Endothelial cell of umbilical vein (primary cell): ENCODE results near the gene CCT3. TPM values are rescaled to one million over a fixed set of nuclear protein-coding genes. Genes with fewer than 3 reads are reported as not detected.

Experiments
- BruUV-seq: library from RNA; stranded (reverse); fragments of 400-500 nt; replicated peaks from 2 replicates; lab custom pipeline; 2021; lab: Mats Ljungman, UMichigan
- CTCF ChIA-PET: fragments of 300-600, 350-600 bp; sonication (Branson Sonifier 250); formaldehyde crosslinking; loops from one replicate; lab custom pipeline; 2021; ENCODE audit warnings: antibody characterized with exemption, inconsistent platforms; lab: Charles Lee
- POLR2A ChIA-PET: fragments of 300-600, 350-600 bp; sonication (Branson Sonifier 250); formaldehyde crosslinking; loops from one replicate; lab custom pipeline; 2021; ENCODE audit warnings: antibody characterized with exemption, inconsistent platforms; lab: Charles Lee
- DNase-seq: peaks from one replicate; pipeline ENCODE4 v3.0.0-alpha.2; 2011; ENCODE audit warnings: low read depth, low spot score
- FAIRE-seq: peaks from 2 replicates; lab custom pipeline; 2011; peaks lifted over from hg19 to GRCh38; lab: Jason Lieb, UNC
- H2AFZ ChIP-seq: 2 replicates; pipeline ENCODE4 v1.6.0; 2012; ENCODE audit warnings: low read depth, low read length, control low read depth, inconsistent platforms
- H3K27ac ChIP-seq: 2 replicates; pipeline ENCODE4 v1.5.1; 2011; ENCODE audit warnings: low read depth, mild to moderate bottlenecking, control low read depth, low read length, moderate library complexity; ENCODE audit not compliant: insufficient read depth
- H3K27me3 ChIP-seq, 2 experiments: 2 replicates each; pipeline versions ENCODE4 v1.6.0 to v1.6.1; 2011; ENCODE audit warnings: low read length in 2 of 2, mixed read lengths in 1 of 2; ENCODE audit not compliant: control insufficient read depth in 2 of 2, insufficient read depth in 2 of 2
- H3K36me3 ChIP-seq, 2 experiments: 2 replicates in 1 of 2; 3 replicates in 1 of 2; pipeline ENCODE4 v1.5.1; 2011; ENCODE audit warnings: low read length in 2 of 2, mild to moderate bottlenecking in 1 of 2, moderate library complexity in 1 of 2; ENCODE audit not compliant: control insufficient read depth in 2 of 2, insufficient read depth in 2 of 2; ENCODE audit errors: extremely low read depth in 1 of 2
- H3K4me1 ChIP-seq: 3 replicates; pipeline ENCODE4 v1.5.1; 2011; ENCODE audit warnings: mild to moderate bottlenecking, low read length; ENCODE audit not compliant: control insufficient read depth, insufficient read depth; ENCODE audit errors: extremely low read depth
- H3K4me2 ChIP-seq: 2 replicates; pipeline ENCODE4 v1.6.1; 2011; ENCODE audit warnings: low read length, control low read depth, mixed read lengths; ENCODE audit not compliant: insufficient read depth
- H3K4me3 ChIP-seq, 3 experiments: fragments of 200-600 bp in 1 of 3; sonication (generic), shearing (Covaris generic) in 1 of 3; replicated peaks in 1 of 3; 2 replicates each; pipeline ENCODE4 v1.5.1; 2011 to 2016; ENCODE audit warnings: control low read depth in 3 of 3, low read length in 3 of 3, mild to moderate bottlenecking in 2 of 3, inconsistent platforms in 1 of 3, low read depth in 1 of 3, moderate library complexity in 1 of 3; ENCODE audit not compliant: insufficient read depth in 1 of 3
- H3K79me2 ChIP-seq: 2 replicates; pipeline ENCODE4 v1.6.0; 2012; ENCODE audit warnings: low read length, inconsistent platforms; ENCODE audit not compliant: control insufficient read depth, insufficient read depth
- H3K9ac ChIP-seq: replicated peaks from 2 replicates; pipeline ENCODE3; 2011; ENCODE audit warnings: low read length, control low read depth; ENCODE audit not compliant: insufficient read depth; ENCODE audit errors: extremely low read depth
- H3K9me1 ChIP-seq: replicated peaks from 3 replicates; pipeline ENCODE4 v1.6.0; 2011; ENCODE audit warnings: mild to moderate bottlenecking, low read length; ENCODE audit not compliant: control insufficient read depth, insufficient read depth; ENCODE audit errors: extremely low read depth
- H3K9me3 ChIP-seq: replicated peaks from 2 replicates; pipeline ENCODE4 v1.5.1; 2012; ENCODE audit warnings: low read length, inconsistent platforms; ENCODE audit not compliant: control insufficient read depth, insufficient read depth
- H4K20me1 ChIP-seq: replicated peaks from 2 replicates; pipeline ENCODE3; 2011; ENCODE audit warnings: mild to moderate bottlenecking, low read length; ENCODE audit not compliant: control insufficient read depth, insufficient read depth; ENCODE audit errors: extremely low read depth
- EZH2 ChIP-seq: IDR thresholded peaks from 2 replicates; pipeline ENCODE4 v1.6.1; 2012; ENCODE audit warnings: borderline replicate concordance, low read depth, mild to moderate bottlenecking, moderate library complexity, low read length, inconsistent platforms; ENCODE audit not compliant: severe bottlenecking
- MYC ChIP-seq: IDR thresholded peaks from one replicate; pipeline ENCODE4 v1.6.1; 2011; ENCODE audit warnings: mild to moderate bottlenecking, low read depth, low read length
- POLR2A ChIP-seq: IDR thresholded peaks from 2 replicates; pipeline ENCODE4 v1.6.1; 2012; ENCODE audit warnings: low read depth, mild to moderate bottlenecking, control low read depth, low read length
- dilution Hi-C: fragments of 300-500 bp; cut with MboI; formaldehyde crosslinking; loops from one replicate; pipeline ENCODE4 v1.15.0; 2019; ENCODE audit warnings: low sequenced_read_pairs; ENCODE audit not compliant: extremely low pct_ligation_motif_present
- intact Hi-C: fragments of 100-400 bp; cut with micrococcal nuclease; formaldehyde crosslinking; loops from one replicate; pipeline ENCODE4 v1.10.0; 2022
- polyA plus RNA-seq, 4 experiments: library from polyadenylated mRNA; depleted of rRNA in 3 of 4; stranded (reverse) in 3 of 4; unstranded in 1 of 4; fragments of >200 nt; gene quantifications; 2 replicates each; pipeline versions ENCODE4 v1.2.1 to v1.2.3, GENCODE V29; 2011 to 2012; ENCODE audit warnings: missing spikeins in 1 of 4
- total RNA-seq: library from RNA; stranded (reverse); gene quantifications from 2 replicates; pipeline ENCODE4 v1.2.3, GENCODE V29; 2021
- TF ChIP-seq, protein P1 (sequence below), 2 donors: IDR thresholded peaks; 1 replicate in 1 of 2; 2 replicates in 1 of 2; pipeline ENCODE4 v1.5.1; 2011; ENCODE audit warnings: low read length in 2 of 2, mild to moderate bottlenecking in 2 of 2, moderate library complexity in 2 of 2, control low read depth in 1 of 2, inconsistent platforms in 1 of 2, low read depth in 1 of 2; ENCODE audit not compliant: insufficient read depth in 1 of 2; ENCODE audit errors: extremely low read depth in 1 of 2

Gene CCT3
- total and polyA plus RNA-seq, 2 donors (not counting 3 experiments of a cell fraction or from before 2014, with no cell fraction given), result 276 to 367 TPM

DNA sequence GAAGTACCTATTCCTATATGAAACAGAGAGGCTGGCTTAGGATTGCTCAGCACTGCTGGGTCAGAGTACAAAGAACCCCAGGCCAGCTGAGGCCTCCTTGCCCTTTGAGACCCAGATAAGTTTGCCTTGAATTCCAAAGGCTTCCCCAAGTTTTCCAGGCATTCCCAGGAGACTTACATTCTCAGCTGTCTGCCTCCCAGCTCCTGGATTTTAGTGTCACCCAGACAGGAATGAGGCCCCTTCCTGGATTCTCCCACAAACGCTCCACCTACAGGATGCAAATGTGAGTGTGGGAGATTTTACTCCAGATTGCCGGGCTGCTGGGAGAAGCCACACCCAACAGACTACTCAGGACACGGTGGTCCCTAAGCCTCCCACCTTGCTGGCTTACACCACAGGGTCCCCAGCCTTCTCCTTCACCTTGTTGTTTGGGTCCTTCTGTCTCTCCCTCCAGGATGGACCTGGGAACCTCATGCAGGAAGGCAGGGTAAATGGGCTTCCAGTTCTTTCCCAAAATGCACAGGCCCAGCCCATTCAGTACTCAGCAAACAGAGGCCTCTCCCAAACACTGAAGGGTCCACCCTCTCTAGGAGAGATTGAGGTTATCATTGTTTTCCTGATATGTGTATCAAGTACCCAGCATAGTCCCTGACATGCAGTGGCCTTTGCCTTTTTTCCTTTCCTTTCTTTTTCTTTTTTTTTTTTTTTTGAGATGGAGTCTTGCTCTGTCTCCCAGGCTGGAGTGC is 41.5 kb upstream of the CCT3 start:
- Histone ChIP-seq H3K9me3 (no peaks in the 10 kb centered on the region), H2AFZ (no peak overlapping the region), H3K27ac (no peak overlapping the region), H3K4me3 (no peak overlapping the region), H3K9me1 (no peaks in the 10 kb centered on the region), H3K4me2 (no peak overlapping the region), H3K4me1 (no peaks in the 10 kb centered on the region), H3K9ac (no peak overlapping the region), H3K36me3 (no peaks in the 10 kb centered on the region), H3K27me3 (no peaks in the 10 kb centered on the region), H3K79me2 (no peaks in the 10 kb centered on the region), H4K20me1 (no peaks in the 10 kb centered on the region)
- FAIRE-seq (peak; percentile 38), DNase-seq (no peak)
- intact Hi-C loops, result no loop called here
- BruUV-seq, result no TSS peak
- POLR2A ChIA-PET, result no interaction called here
- TF ChIP-seq, protein P1, sequence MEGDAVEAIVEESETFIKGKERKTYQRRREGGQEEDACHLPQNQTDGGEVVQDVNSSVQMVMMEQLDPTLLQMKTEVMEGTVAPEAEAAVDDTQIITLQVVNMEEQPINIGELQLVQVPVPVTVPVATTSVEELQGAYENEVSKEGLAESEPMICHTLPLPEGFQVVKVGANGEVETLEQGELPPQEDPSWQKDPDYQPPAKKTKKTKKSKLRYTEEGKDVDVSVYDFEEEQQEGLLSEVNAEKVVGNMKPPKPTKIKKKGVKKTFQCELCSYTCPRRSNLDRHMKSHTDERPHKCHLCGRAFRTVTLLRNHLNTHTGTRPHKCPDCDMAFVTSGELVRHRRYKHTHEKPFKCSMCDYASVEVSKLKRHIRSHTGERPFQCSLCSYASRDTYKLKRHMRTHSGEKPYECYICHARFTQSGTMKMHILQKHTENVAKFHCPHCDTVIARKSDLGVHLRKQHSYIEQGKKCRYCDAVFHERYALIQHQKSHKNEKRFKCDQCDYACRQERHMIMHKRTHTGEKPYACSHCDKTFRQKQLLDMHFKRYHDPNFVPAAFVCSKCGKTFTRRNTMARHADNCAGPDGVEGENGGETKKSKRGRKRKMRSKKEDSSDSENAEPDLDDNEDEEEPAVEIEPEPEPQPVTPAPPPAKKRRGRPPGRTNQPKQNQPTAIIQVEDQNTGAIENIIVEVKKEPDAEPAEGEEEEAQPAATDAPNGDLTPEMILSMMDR (IDR thresholded peaks at IDR 0.05; ENCODE audit: extremely low read depth in 1 of 2, insufficient read depth in 1 of 2, low read depth in 1 of 2, low read length in 2 of 2), result no peak
- dilution Hi-C loops, result no loop called here
- CTCF ChIA-PET, result interaction anchor here (0.6 to 4.1 kb wide), 5 partner anchors 20 to 261 kb away, joined by 3 to 37 read pairs (median 4); no protein-coding TSS in a partner anchor

DNA sequence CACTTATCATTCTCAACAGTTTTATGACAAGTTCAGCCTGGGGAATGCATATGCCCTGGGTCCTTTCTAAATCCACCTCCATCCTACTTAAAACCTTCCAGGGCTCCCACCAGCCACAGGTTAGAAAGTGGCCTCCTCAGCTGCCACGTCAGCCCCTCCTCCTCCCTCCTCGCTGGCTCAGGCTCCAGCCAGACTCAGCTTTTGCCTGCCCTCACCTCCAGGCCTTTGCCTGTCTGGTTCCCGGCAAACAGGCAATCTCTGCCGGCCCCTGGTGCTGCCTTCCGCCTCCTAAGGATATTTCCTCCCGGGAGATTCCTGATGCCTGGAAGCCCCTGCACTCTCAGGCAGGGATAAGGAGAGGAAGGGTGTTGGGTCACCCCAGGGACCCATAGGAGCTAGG is 40.5 kb upstream of the CCT3 start:
- no peak for TF ChIP-seq MYC
- TF ChIP-seq EZH2, result no peak
- TF ChIP-seq POLR2A, result no peak
- no TSS peak for BruUV-seq
- Histone ChIP-seq H3K4me3 (no peak overlapping the region), H3K36me3 (no peaks in the 10 kb centered on the region), H3K4me2 (no peak overlapping the region), H3K9me3 (no peaks in the 10 kb centered on the region), H3K9me1 (no peaks in the 10 kb centered on the region), H3K79me2 (no peaks in the 10 kb centered on the region), H3K9ac (no peak overlapping the region), H3K27ac (no peak overlapping the region), H3K27me3 (no peaks in the 10 kb centered on the region), H2AFZ (no peak overlapping the region), H4K20me1 (no peaks in the 10 kb centered on the region), H3K4me1 (no peaks in the 10 kb centered on the region)
- DNase-seq (no peak), FAIRE-seq (no peak)
- dilution Hi-C loops (no loop called here), intact Hi-C loops (no loop called here)
- CTCF ChIA-PET, result interaction anchor here (0.5 to 4.2 kb wide), 5 partner anchors 8 to 1073 kb away, joined by 3 to 37 read pairs (median 4); no protein-coding TSS in a partner anchor
- POLR2A ChIA-PET, result no interaction called here
